ENCODE results near the gene OTUB2. TPM values are rescaled to one million over a fixed set of nuclear protein-coding genes. Genes with fewer than 3 reads are reported as not detected.
A peak's percentile ranks its signal among the peaks of the same experiment; 100 is the strongest.

OTUB2 gene
- total RNA-seq, 1 donor from 2014 or later = 3.0 TPM

- no peaks in the 10 kb centered on the region for H3K27me3 Mint-ChIP-seq
- TF ChIP-seq CTCF (conservative IDR thresholded peaks at IDR 0.05) = peak; percentile 63
- H3K4me1 Mint-ChIP-seq (ENCODE audit: unreplicated experiment) = peaks cover 18% of the 10 kb centered on the region
- no peaks in the 10 kb centered on the region for H3K9me3 Mint-ChIP-seq
- peak overlapping the region; percentile 40 for H3K27ac Mint-ChIP-seq
- DNase-seq (ENCODE audit: extremely low spot score, unreplicated experiment) = peak; percentile 34
- H3K36me3 Mint-ChIP-seq = peaks cover 50% of the 10 kb centered on the region
- no peak overlapping the region for H3K4me3 Mint-ChIP-seq
These were observed 25.0 kb downstream of the OTUB2 start for GRCh38 chr14:94051115-94051514.

GRCh38 chr14:94051779-94052178 lies 25.6 kb downstream of the OTUB2 start:
- Mint-ChIP-seq H3K4me3 (no peak overlapping the region), H3K27ac (no peak overlapping the region), H3K4me1 (ENCODE audit: unreplicated experiment) (peaks cover 22% of the 10 kb centered on the region), H3K9me3 (no peaks in the 10 kb centered on the region), H3K36me3 (peaks cover 54% of the 10 kb centered on the region), H3K27me3 (no peaks in the 10 kb centered on the region)
- TF ChIP-seq CTCF (conservative IDR thresholded peaks at IDR 0.05) = no peak
- peak; percentile 39 for DNase-seq (ENCODE audit: extremely low spot score, unreplicated experiment)

GRCh38 chr14:94052199-94052598 lies 26.1 kb downstream of the OTUB2 start:
- Mint-ChIP-seq H3K4me1 (ENCODE audit: unreplicated experiment) (peaks cover 22% of the 10 kb centered on the region), H3K27ac (peak overlapping the region; percentile 61), H3K36me3 (peaks cover 54% of the 10 kb centered on the region), H3K27me3 (no peaks in the 10 kb centered on the region), H3K9me3 (no peaks in the 10 kb centered on the region), H3K4me3 (no peak overlapping the region)
- TF ChIP-seq CTCF (conservative IDR thresholded peaks at IDR 0.05) = no peak
- DNase-seq (ENCODE audit: extremely low spot score, unreplicated experiment) = no peak

- Mint-ChIP-seq H3K36me3 (peaks cover 54% of the 10 kb centered on the region), H3K27me3 (no peaks in the 10 kb centered on the region), H3K4me3 (no peak overlapping the region), H3K27ac (peak overlapping the region; percentile 61), H3K9me3 (no peaks in the 10 kb centered on the region), H3K4me1 (ENCODE audit: unreplicated experiment) (peaks cover 22% of the 10 kb centered on the region)
- no peak for TF ChIP-seq CTCF (conservative IDR thresholded peaks at IDR 0.05)
- DNase-seq (ENCODE audit: extremely low spot score, unreplicated experiment) = no peak
These were observed 26.5 kb downstream of the OTUB2 start for GRCh38 chr14:94052662-94053061.

- no peaks in the 10 kb centered on the region for H3K27me3 Mint-ChIP-seq
- H3K4me1 Mint-ChIP-seq (ENCODE audit: unreplicated experiment) = peaks cover 13% of the 10 kb centered on the region
- no peak overlapping the region for H3K4me3 Mint-ChIP-seq
- no peak overlapping the region for H3K27ac Mint-ChIP-seq
- TF ChIP-seq CTCF (conservative IDR thresholded peaks at IDR 0.05) = no peak
- no peak for DNase-seq (ENCODE audit: extremely low spot score, unreplicated experiment)
- no peaks in the 10 kb centered on the region for H3K9me3 Mint-ChIP-seq
- H3K36me3 Mint-ChIP-seq = peaks cover 56% of the 10 kb centered on the region
These were observed 28.3 kb downstream of the OTUB2 start for GRCh38 chr14:94054401-94054800.

- TF ChIP-seq CTCF (conservative IDR thresholded peaks at IDR 0.05) = no peak
- Mint-ChIP-seq H3K27ac (no peak overlapping the region), H3K4me3 (no peak overlapping the region), H3K36me3 (peaks cover 54% of the 10 kb centered on the region), H3K4me1 (ENCODE audit: unreplicated experiment) (peaks cover 12% of the 10 kb centered on the region), H3K9me3 (no peaks in the 10 kb centered on the region), H3K27me3 (no peaks in the 10 kb centered on the region)
- DNase-seq (ENCODE audit: extremely low spot score, unreplicated experiment) = no peak
These were observed 28.8 kb downstream of the OTUB2 start for GRCh38 chr14:94054936-94055335.

All from type B pancreatic cell (in vitro differentiated cells).